ENCODE results near the gene CAPNS2. TPM values are rescaled to one million over a fixed set of nuclear protein-coding genes. Genes with fewer than 3 reads are reported as not detected.

Gene CAPNS2
- total RNA-seq, 4 donors from 2014 or later, result 0.98 to 4.8 (median 3.6) TPM; not detected in 1

DNA sequence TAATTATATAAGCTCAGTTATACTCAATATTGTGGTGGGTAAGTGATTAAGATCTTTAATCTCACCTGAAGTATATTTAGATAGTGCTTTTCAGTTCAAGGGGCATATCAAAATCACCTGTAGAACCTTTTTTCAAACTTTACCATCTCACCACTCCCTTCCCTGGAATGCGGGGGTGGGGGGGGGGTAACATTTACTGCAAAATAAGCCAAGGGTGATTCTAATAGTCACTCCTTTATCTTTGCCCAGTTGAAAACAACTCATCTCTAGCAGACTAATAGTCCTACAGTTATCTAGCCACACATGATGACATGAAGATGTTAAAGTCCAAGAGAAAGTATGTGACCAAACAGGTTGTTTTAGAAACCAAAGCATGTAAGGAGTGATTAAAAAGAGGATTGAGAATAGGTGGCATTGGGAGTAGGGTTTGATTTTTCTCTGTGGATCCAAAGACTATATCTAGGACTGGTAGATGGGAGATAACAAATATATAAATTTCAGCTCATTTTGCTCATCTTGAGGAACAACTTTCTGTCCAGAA lies 36.1 kb upstream of the CAPNS2 start:
- TF ChIP-seq, protein P1, sequence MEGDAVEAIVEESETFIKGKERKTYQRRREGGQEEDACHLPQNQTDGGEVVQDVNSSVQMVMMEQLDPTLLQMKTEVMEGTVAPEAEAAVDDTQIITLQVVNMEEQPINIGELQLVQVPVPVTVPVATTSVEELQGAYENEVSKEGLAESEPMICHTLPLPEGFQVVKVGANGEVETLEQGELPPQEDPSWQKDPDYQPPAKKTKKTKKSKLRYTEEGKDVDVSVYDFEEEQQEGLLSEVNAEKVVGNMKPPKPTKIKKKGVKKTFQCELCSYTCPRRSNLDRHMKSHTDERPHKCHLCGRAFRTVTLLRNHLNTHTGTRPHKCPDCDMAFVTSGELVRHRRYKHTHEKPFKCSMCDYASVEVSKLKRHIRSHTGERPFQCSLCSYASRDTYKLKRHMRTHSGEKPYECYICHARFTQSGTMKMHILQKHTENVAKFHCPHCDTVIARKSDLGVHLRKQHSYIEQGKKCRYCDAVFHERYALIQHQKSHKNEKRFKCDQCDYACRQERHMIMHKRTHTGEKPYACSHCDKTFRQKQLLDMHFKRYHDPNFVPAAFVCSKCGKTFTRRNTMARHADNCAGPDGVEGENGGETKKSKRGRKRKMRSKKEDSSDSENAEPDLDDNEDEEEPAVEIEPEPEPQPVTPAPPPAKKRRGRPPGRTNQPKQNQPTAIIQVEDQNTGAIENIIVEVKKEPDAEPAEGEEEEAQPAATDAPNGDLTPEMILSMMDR (IDR thresholded peaks at IDR 0.05), result no peak
- no peak for TF ChIP-seq POLR2A (IDR thresholded peaks at IDR 0.05)
- no peak for TF ChIP-seq EP300 (IDR thresholded peaks at IDR 0.05)
- no peaks in the 10 kb centered on the region for H3K9me3 ChIP-seq
- H3K4me1 ChIP-seq, result peaks cover 0 to 16% (median 0%) of the 10 kb centered on the region in 4 donors
- H3K4me3 ChIP-seq, result no peak overlapping the region
- H3K27me3 ChIP-seq, result no peaks in the 10 kb centered on the region
- H3K36me3 ChIP-seq, result no peaks in the 10 kb centered on the region
- no peak overlapping the region for H3K27ac ChIP-seq
- 97 to 100% methylated on average over 1 of the region's 1 CpG for WGBS, 2 donors
- no peak for DNase-seq (ENCODE audit: low spot score in 2 of 2)

DNA sequence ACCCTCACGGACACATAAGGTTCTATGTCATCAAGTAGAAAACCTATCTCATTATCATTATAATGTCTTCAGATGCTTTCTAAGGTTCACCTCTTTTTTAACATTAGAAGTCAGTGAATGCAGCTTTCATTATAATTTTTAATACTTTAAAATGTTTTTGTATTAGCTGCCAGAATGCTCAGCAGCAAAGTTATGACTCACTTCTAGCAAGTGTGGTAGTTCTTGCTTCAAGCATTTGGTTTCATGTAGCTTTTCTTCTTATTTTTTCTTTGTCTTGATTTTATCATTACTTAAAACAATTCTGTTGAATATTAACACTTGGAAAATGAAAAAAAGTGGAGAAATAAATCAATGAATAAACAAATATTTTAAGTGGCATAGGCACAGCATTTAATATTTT lies 34.3 kb upstream of the CAPNS2 start:
- WGBS, 2 donors, result 91% methylated on average over 1 of the region's 1 CpG
- no peak overlapping the region for H3K4me3 ChIP-seq
- no peaks in the 10 kb centered on the region for H3K9me3 ChIP-seq
- TF ChIP-seq POLR2A (IDR thresholded peaks at IDR 0.05), result no peak
- TF ChIP-seq, protein P1 (IDR thresholded peaks at IDR 0.05), result no peak
- no peak for TF ChIP-seq EP300 (IDR thresholded peaks at IDR 0.05)
- no peak overlapping the region for H3K27ac ChIP-seq
- H3K27me3 ChIP-seq, result no peaks in the 10 kb centered on the region
- DNase-seq (ENCODE audit: low spot score in 2 of 2), result no peak
- peaks cover 0 to 21% (median 0%) of the 10 kb centered on the region in 4 donors for H3K4me1 ChIP-seq
- H3K36me3 ChIP-seq, result no peaks in the 10 kb centered on the region

DNA sequence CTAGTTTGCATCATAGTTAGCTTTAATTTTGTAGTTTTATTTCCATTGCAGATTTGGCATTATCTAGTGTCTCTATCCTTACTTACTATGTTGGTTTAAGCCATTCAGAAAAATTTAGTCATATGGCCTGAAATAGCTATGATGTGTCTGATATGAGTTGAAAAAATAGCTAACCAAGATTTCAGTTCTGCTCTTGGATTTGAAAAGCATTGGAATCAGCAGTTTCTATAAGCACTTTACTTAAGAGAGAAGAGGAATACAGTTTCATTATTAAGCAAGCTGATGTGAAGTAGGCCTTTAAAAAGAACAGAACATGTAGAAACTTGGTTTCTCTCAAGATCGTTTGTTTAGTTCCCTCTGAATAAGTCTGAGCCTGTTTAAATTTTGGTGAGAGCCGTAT lies 31.7 kb upstream of the CAPNS2 start:
- peak overlapping the region in 2 of 4 donors; percentile 6 to 45 for H3K27ac ChIP-seq
- H3K4me1 ChIP-seq, result peaks cover 0 to 43% (median 5%) of the 10 kb centered on the region in 4 donors

DNA sequence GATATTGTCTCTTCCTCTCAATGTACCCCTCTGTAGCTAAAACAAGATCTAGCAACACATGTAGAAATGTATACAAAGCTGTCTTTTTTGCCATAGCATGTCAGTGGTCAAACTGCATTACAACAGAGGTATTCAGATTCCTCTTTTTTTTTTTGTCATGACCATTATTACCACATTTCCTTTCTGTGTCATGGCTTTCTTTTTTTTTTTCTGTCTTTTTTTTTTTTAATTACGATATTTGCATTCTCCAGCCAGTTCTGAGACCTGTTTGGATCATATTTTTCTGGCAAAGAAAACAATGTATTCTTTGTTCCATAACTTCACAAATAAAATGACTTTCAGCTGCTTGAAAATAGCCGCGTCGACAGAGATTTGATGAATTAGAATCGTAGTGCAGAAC lies 27.4 kb upstream of the CAPNS2 start:
- no peaks in the 10 kb centered on the region for H3K27me3 ChIP-seq
- peaks cover 0 to 76% (median 10%) of the 10 kb centered on the region in 4 donors for H3K4me1 ChIP-seq
- TF ChIP-seq, protein P1 (IDR thresholded peaks at IDR 0.05), result no peak
- peak; percentile 19 to 32 for TF ChIP-seq EP300 (IDR thresholded peaks at IDR 0.05)
- no peak for TF ChIP-seq POLR2A (IDR thresholded peaks at IDR 0.05)
- H3K4me3 ChIP-seq, result no peak overlapping the region
- no peaks in the 10 kb centered on the region for H3K36me3 ChIP-seq
- peak overlapping the region in 2 of 4 donors; percentile 67 to 84 for H3K27ac ChIP-seq
- no peaks in the 10 kb centered on the region for H3K9me3 ChIP-seq
- WGBS, 2 donors, result 24 to 26% methylated on average over 5 of the region's 5 CpGs
- no peak for DNase-seq (ENCODE audit: low spot score in 2 of 2)

More for the DNA sequence above, 31.7 kb upstream of the CAPNS2 start:
- no peaks in the 10 kb centered on the region for H3K36me3 ChIP-seq
- H3K9me3 ChIP-seq, result no peaks in the 10 kb centered on the region
- no peak overlapping the region for H3K4me3 ChIP-seq
- H3K27me3 ChIP-seq, result no peaks in the 10 kb centered on the region
- 61 to 65% methylated on average over 2 of the region's 2 CpGs for WGBS, 2 donors
- no peak for DNase-seq (ENCODE audit: low spot score in 2 of 2)
- TF ChIP-seq POLR2A (IDR thresholded peaks at IDR 0.05) (no peak), EP300 (IDR thresholded peaks at IDR 0.05) (peak in 1 of 2 donors; percentile 58)

DNA sequence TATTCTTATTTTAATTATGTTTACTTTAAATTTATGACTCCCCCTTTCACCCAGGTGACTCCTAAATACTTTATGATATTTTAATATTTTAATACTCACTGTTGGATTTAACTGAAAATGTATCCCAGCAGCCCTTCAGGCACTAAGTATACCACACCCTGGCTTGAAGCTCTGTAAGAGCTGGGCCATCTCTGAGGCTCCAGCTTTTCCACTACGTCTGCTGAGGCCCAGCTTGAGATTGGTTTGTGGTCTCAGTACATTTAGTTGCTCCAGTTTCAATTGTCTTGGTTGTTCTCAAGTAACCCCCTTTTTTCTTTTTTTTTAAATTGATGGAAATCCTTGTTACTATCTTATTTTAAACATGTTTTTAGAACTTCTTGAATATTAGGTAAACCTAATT lies 27.0 kb upstream of the CAPNS2 start:
- no peak for DNase-seq (ENCODE audit: low spot score in 2 of 2)
- 31 to 41% methylated on average over 1 of the region's 1 CpG for WGBS, 2 donors
- Histone ChIP-seq H3K27me3 (no peaks in the 10 kb centered on the region), H3K36me3 (no peaks in the 10 kb centered on the region), H3K4me3 (no peak overlapping the region), H3K27ac (peak overlapping the region; percentile 24 to 84 (median 54)), H3K4me1 (peaks cover 0 to 78% (median 10%) of the 10 kb centered on the region in 4 donors), H3K9me3 (no peaks in the 10 kb centered on the region)
- TF ChIP-seq EP300 (IDR thresholded peaks at IDR 0.05) (no peak), POLR2A (IDR thresholded peaks at IDR 0.05) (no peak)
- TF ChIP-seq, protein P1 (IDR thresholded peaks at IDR 0.05), result no peak
